SK-N-MC (cell line): ENCODE results near the gene EFNA2.

Source experiments
- DNase-seq: peaks from one replicate; pipeline ENCODE4 v3.0.0-alpha.2; 2011; ENCODE audit warnings: low read depth, low spot score
- H3K27ac ChIP-seq: fragments of 200-600 bp; sonication (generic); 2 replicates; pipeline ENCODE4 v1.5.1; 2016; ENCODE audit warnings: mixed run types
- H3K36me3 ChIP-seq: fragments of 200-600 bp; sonication (generic); 2 replicates; pipeline ENCODE4 v1.6.1; 2017; ENCODE audit warnings: antibody characterized with exemption, low read length, mixed read lengths; ENCODE audit not compliant: insufficient read depth
- H3K4me3 ChIP-seq: fragments of 200-600 bp; sonication (generic); 2 replicates; pipeline ENCODE4 v1.5.1; 2016
- H3K9ac ChIP-seq: fragments of 200-600 bp; sonication (generic); 2 replicates; pipeline ENCODE4 v1.8.0; 2017; ENCODE audit warnings: mixed run types, mixed read lengths; ENCODE audit not compliant: insufficient read length
- H3K9me3 ChIP-seq: fragments of 200-600 bp; sonication (generic); 2 replicates; pipeline ENCODE4 v1.6.1; 2017; ENCODE audit warnings: low read depth, mild to moderate bottlenecking, antibody characterized with exemption, low read length, moderate library complexity, mixed read lengths
- EZH2 ChIP-seq: fragments of 200-600 bp; sonication (generic); IDR thresholded peaks from one replicate; pipeline ENCODE4 v1.6.1; 2017; ENCODE audit warnings: antibody characterized with exemption
- FOXP2 ChIP-seq: optimal IDR thresholded peaks from 2 replicates; pipeline ENCODE3; 2011; ENCODE audit warnings: mild to moderate bottlenecking, moderate library complexity; ENCODE audit not compliant: insufficient read depth; ENCODE audit errors: extremely low read length, control extremely low read depth
- POLR2AphosphoS5 ChIP-seq: IDR thresholded peaks from 2 replicates; pipeline ENCODE4 v1.6.1; 2012; ENCODE audit warnings: mild to moderate bottlenecking, low read depth, low read length, borderline replicate concordance

EFNA2 gene

DNA sequence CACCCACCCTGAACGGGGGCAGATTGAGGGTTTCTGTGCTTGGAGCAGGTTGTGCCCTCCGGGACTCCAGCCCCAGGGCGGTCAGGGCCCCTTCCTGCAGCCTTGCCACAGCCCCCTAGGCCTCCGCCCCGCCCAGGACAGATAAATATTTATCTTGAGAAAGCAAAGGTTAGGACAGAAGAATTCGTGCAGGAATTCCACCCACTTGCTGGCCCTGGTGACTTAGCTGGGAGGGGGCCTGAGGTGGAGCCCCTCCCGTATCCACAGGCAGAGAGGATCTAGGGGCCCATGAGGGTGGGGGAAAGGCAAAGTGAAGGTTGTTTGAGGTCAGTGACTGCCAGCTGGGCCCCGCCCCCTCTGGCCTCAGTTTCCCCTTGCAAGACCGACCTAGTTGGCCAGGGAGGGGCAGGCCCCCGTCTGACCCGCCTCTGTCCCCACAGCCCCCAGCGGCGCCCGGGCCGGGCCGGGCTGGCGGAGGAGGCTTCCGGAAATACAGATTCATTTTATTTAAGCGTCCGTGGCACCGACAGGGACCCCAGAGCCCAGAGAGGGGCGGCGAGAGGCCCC, 32.1 kb upstream of the EFNA2 start:
- H3K9ac ChIP-seq = no peak overlapping the region
- H3K4me3 ChIP-seq = peak overlapping the region; percentile 87
- no peak for DNase-seq
- peak overlapping the region; percentile 42 for H3K27ac ChIP-seq
- H3K9me3 ChIP-seq = no peaks in the 10 kb centered on the region
- H3K36me3 ChIP-seq = peaks cover 56% of the 10 kb centered on the region
- TF ChIP-seq POLR2AphosphoS5 (no peak), FOXP2 (no peak), EZH2 (no peak)

DNA sequence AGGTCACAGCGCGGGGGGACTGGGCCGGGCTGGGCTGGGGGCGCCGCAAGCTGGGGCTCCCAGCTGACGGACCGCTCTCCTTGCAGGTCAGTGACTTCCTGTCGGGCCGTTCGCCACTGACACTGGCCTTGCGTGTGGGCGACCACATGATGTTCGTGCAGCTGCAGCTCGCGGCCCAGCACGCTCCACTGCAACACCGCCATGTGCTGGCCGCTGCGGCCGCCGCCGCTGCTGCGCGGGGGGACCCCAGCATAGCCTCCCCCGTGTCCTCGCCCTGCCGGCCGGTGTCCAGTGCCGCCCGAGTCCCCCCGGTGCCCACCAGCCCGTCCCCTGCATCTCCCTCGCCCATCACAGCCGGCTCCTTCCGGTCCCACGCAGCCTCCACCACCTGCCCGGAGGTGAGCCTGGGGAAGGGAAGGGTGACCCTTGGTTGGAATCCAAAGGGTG, 31.6 kb upstream of the EFNA2 start:
- Histone ChIP-seq H3K9me3 (no peaks in the 10 kb centered on the region), H3K9ac (no peak overlapping the region), H3K27ac (peak overlapping the region; percentile 36), H3K36me3 (peaks cover 56% of the 10 kb centered on the region), H3K4me3 (no peak overlapping the region)
- no peak for DNase-seq
- TF ChIP-seq FOXP2 = no peak
- no peak for TF ChIP-seq EZH2
- no peak for TF ChIP-seq POLR2AphosphoS5

DNA sequence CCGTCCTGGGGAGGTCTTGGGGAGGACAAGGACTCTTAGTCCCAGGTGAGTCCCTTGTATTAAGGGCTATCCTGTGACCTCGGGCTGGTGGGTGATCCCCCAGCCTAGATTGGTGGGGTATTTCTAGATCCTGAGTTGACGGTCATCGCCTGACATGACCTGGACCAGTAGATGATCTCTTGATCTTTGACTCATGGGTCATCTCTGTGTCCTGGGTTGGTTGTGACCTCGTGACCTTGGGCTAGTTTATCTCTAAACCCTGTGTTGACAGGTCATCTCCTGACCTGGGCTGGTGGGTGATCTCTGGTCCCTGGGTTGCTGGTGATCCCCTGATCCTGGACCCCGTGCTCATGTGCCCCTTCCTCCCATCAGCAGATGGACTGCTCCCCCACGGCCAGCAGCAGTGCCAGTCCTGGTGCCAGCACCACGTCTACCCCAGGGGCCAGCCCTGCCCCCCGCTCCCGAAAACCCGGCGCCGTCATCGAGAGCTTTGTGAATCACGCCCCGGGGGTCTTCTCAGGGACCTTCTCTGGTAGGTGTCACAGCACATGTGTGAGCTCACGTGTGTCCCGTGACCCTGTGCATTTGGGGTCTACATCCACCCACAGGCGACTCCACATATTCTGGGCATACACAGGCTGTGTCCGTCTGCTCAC, 31.0 kb upstream of the EFNA2 start:
- DNase-seq = no peak
- TF ChIP-seq POLR2AphosphoS5 (no peak), EZH2 (no peak)
- peak overlapping the region; percentile 36; the same call in 1 of the 2 replicates for H3K27ac ChIP-seq
- H3K9me3 ChIP-seq = no peaks in the 10 kb centered on the region
- no peak overlapping the region for H3K9ac ChIP-seq
- H3K4me3 ChIP-seq = no peak overlapping the region
- peaks cover 56% of the 10 kb centered on the region for H3K36me3 ChIP-seq

DNA sequence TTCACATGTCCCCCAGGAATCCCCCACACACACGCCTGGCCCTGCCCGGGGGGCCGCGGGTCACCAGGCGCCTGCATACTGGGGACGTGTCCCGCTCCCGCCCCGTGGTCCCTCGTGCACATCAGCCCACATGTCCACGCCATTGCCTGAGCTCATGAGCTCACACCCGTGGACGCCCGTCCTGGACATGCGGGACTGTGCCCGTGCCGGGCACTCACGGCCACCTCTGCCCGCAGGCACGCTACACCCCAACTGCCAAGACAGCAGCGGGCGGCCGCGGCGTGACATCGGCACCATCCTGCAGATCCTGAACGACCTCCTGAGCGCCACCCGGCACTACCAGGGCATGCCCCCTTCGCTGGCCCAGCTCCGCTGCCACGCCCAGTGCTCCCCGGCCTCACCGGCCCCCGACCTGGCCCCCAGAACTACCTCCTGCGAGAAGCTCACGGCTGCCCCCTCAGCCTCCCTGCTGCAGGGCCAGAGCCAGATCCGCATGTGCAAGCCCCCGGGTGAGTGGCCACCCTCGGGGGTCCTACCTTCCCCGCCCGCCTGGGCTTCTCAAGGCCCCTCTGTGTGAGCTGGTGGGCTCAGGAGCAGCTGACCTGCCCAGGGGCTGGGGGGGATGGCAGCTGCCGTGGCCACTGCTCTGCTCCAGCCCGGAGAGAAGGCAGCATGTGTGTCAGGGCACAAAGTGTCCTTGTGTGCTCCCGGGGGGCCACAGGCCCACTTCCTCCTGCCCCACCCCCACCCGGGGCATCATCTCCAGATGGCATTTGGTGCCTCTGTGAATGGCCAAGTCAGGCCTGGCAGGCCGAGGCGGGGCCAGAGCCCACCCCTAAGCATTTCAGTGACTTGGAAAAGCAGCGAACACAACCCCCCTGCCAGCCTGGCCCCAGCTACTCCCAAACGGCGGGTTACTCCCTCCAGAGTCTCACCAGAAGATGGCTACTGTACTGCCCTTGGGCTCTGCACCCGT, 30.2 kb upstream of the EFNA2 start:
- no peak for TF ChIP-seq FOXP2
- no peak; the same call in 1 of the 2 replicates for TF ChIP-seq POLR2AphosphoS5
- no peak for TF ChIP-seq EZH2
- H3K4me3 ChIP-seq = no peak overlapping the region
- H3K27ac ChIP-seq = peak overlapping the region; percentile 57; the same call in 1 of the 2 replicates
- no peaks in the 10 kb centered on the region for H3K9me3 ChIP-seq
- no peak overlapping the region for H3K9ac ChIP-seq
- H3K36me3 ChIP-seq = peaks cover 56% of the 10 kb centered on the region
- DNase-seq = no peak

DNA sequence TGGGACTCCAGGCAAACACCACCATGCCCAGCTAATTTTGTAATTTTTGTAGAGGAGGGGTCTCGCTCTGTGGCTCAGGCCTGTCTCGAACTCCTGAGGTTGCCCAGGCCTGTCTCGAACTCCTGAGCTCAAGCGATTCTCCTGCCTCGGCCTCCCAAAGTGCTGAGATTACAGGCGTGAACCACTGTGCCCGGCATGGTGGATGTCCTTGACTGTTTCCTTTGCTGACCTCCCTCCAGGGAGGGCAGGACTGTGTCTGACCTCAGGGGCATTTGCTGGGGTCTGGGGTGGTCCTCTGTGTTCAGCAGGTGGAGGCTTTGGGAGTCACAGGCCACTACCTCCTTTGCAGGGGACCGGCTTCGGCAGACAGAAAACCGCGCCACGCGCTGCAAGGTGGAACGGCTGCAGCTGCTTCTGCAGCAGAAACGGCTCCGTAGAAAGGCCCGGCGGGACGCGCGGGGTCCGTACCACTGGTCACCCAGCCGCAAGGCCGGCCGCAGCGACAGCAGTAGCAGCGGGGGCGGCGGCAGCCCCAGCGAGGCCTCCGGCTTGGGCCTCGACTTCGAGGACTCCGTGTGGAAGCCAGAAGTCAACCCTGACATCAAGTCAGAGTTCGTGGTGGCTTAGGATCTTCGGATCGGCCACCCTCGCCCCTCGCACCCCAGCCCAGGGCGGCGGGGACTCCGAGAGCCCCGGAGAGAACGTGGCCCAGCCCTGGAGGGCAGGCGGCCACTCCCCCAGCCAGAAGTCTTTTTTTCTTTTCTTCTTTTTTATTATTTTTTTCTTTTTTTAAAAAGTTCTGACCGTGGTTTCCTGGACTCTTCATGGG, 28.8 kb upstream of the EFNA2 start:
- H3K36me3 ChIP-seq = peaks cover 49% of the 10 kb centered on the region
- H3K9ac ChIP-seq = no peak overlapping the region
- no peaks in the 10 kb centered on the region for H3K9me3 ChIP-seq
- DNase-seq = no peak
- no peak overlapping the region for H3K4me3 ChIP-seq
- TF ChIP-seq POLR2AphosphoS5 (no peak), FOXP2 (no peak), EZH2 (no peak)
- H3K27ac ChIP-seq = peak overlapping the region; percentile 91

DNA sequence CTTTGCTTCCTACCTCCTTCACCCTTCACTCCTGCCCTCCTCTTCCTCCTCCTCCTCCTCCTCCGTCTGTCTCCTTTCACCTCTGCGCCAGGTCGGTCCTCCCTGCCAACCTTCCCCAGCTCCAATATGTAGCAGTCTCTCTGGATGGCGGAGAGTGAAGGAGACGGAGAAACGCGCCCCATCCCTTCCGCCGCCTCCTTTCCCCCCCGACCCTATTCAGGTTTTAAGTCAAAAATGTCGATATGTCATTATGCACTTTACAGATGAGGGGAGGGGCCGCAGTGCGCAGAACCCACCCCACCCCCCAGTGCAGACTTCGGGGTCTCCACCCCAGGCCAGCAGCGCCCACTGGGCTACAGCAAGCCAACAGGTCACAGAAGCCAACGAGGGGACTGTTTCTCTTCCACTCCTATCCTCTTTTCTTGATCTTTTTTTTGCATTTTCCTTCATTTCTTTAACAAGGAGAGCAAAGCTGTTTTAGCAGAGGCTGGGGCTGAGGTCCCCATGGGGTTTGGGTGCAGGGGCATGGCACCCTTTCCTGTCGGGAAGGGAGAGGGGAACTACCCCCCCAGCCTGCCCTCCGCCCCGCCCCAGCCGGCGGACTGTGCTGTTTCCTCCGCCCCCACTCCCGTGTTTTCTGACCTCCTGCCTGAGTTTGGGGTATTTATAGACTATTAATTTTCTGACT, 28.1 kb upstream of the EFNA2 start:
- DNase-seq = no peak
- Histone ChIP-seq H3K4me3 (no peak overlapping the region), H3K36me3 (peaks cover 41% of the 10 kb centered on the region), H3K27ac (peak overlapping the region; percentile 91), H3K9me3 (no peaks in the 10 kb centered on the region), H3K9ac (peak overlapping the region; percentile 15)
- TF ChIP-seq POLR2AphosphoS5 = no peak
- no peak for TF ChIP-seq EZH2
- TF ChIP-seq FOXP2 = no peak

DNA sequence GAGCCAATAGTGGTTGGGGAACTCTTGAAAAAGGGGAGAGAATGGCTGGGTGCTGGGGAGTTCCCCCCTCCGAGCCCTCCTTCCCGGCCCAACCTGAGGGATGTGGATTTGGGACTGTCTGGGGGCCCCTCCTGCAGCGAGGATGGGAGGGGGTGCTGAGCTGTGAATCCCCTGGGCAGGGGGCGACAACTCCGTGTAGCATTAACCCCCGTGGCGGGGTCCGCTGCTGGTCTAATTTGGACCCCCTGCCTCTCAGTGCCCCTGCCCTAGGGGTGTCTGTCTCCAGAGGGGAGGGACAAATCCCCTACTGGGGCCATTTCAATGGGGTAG, 27.5 kb upstream of the EFNA2 start:
- no peak for TF ChIP-seq EZH2
- TF ChIP-seq FOXP2 = no peak
- TF ChIP-seq POLR2AphosphoS5 = peak; percentile 37; the same call in 1 of the 2 replicates
- H3K27ac ChIP-seq = peak overlapping the region; percentile 91
- DNase-seq = no peak
- H3K36me3 ChIP-seq = peaks cover 41% of the 10 kb centered on the region
- no peaks in the 10 kb centered on the region for H3K9me3 ChIP-seq
- H3K9ac ChIP-seq = peak overlapping the region; percentile 15
- no peak overlapping the region for H3K4me3 ChIP-seq
